Activated T-helper 1 cell treated with anti-CD3 and anti-CD28 coated beads, Interleukin-12 subunit alpha, Interleukin-12 subunit beta, Interleukin-2, Interleukin-4 antibody, amounts not matched to agents 30 ng/mL and 10 ng/mL and 1 ng/mL, durations not matched to agents 14 hours and 24 hours and 36 hours (primary cell): ENCODE data around the gene WDR81. TPM values are rescaled to one million over a fixed set of nuclear protein-coding genes. Genes with fewer than 3 reads are reported as not detected.
"Not testable (repeated sequence)": the region's sequence is repeated elsewhere in the genome, so short reads cannot be mapped to it uniquely, and the experiment has no call there.

ENCODE experiments used
- DNase-seq: peaks from one replicate; pipeline ENCODE4 v3.0.0; 2021; ENCODE audit warnings: low spot score
- H3K27ac Mint-ChIP-seq: one replicate; pipeline ENCODE4 v1.8.0; 2021; ENCODE audit warnings: mild to moderate bottlenecking, mixed read lengths
- H3K27me3 Mint-ChIP-seq: one replicate; pipeline ENCODE4 v1.8.0; 2022; ENCODE audit warnings: mild to moderate bottlenecking, moderate library complexity, mixed read lengths; ENCODE audit not compliant: insufficient read depth
- H3K36me3 Mint-ChIP-seq: one replicate; pipeline ENCODE4 v1.8.0; 2021; ENCODE audit warnings: low read depth, mixed read lengths
- H3K4me1 Mint-ChIP-seq: one replicate; pipeline ENCODE4 v1.8.0; 2021; ENCODE audit warnings: low read depth, mixed read lengths
- H3K4me3 Mint-ChIP-seq: one replicate; pipeline ENCODE4 v1.8.0; 2021; ENCODE audit warnings: mild to moderate bottlenecking, moderate library complexity, mixed read lengths
- H3K9me3 Mint-ChIP-seq: one replicate; pipeline ENCODE4 v1.8.0; 2021; ENCODE audit warnings: mixed read lengths
- intact Hi-C: fragments of 100-400 bp; cut with micrococcal nuclease; formaldehyde crosslinking; loops from one replicate; pipeline ENCODE4 v1.15.1; 2024
- total RNA-seq: library from RNA; stranded (reverse); gene quantifications from 2 replicates; pipeline ENCODE4 v1.2.3, GENCODE V29; 2022

The WDR81 gene
- total RNA-seq, 1 donor from 2014 or later, result 21.6 TPM

- Mint-ChIP-seq H3K27ac (no peak overlapping the region), H3K4me3 (no peak overlapping the region), H3K27me3 (peaks cover 32% of the 10 kb centered on the region), H3K9me3 (no peaks in the 10 kb centered on the region), H3K4me1 (peaks cover 9% of the 10 kb centered on the region), H3K36me3 (peaks cover 4% of the 10 kb centered on the region)
- intact Hi-C loops, result no loop called here
- DNase-seq, result no peak
Measured at GRCh38 chr17:1707107-1707506, 17.4 kb upstream of the WDR81 start.

DNA sequence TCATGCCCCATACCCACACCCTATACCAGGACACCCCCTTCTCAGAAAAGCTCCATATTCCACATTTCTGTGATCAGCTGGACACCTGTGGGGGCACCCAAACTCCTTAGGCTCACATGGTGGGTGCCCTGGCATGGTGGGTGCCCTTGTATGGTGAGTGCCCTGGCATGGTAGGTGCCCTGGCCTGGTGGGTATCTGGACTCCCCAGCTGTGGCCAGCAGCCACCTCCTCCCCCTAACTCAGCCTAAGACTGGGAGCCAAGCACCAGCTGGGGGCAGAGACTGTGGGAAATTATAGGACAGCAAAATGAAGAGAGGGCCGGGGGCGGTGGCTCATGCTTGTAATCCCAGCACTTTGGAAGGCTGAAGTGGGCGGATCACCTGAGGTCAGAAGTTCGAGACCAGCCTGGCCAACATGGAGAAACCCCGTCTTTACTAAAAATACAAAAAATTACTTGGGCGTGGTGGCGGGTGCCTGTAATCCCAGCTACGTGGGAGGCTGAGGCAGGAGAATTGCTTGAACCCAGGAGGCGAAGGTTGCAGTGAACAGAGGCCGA is 15.6 kb upstream of the WDR81 start:
- H3K4me1 Mint-ChIP-seq, H3K27ac Mint-ChIP-seq, H3K9me3 Mint-ChIP-seq, DNase-seq, intact Hi-C loops: not testable (repeated sequence)
- H3K27me3 Mint-ChIP-seq, result peaks cover 26% of the 10 kb centered on the region
- peaks cover 19% of the 10 kb centered on the region for H3K36me3 Mint-ChIP-seq
- H3K4me3 Mint-ChIP-seq, result peak overlapping the region; percentile 53

- Mint-ChIP-seq H3K27ac (no peak overlapping the region), H3K27me3 (peaks cover 23% of the 10 kb centered on the region), H3K9me3 (no peaks in the 10 kb centered on the region), H3K4me1 (peaks cover 9% of the 10 kb centered on the region), H3K36me3 (peaks cover 19% of the 10 kb centered on the region), H3K4me3 (peak overlapping the region; percentile 53)
- DNase-seq, result no peak
- intact Hi-C loops, result no loop called here
Measured at GRCh38 chr17:1709403-1709951, 15.0 kb upstream of the WDR81 start.

GRCh38 chr17:1709971-1710806 is 14.3 kb upstream of the WDR81 start, which contains the start of gene TLCD2:
Gene TLCD2 (minus strand): TSS chr17:1710377. CDS start chr17:1710242, 135 bp downstream.
- peak within 1 kb of the TSS; percentile 64 for H3K4me3 Mint-ChIP-seq
- H3K27ac Mint-ChIP-seq, result no peak within 1 kb of the TSS
- H3K4me1 Mint-ChIP-seq, result peaks cover 14% of the 10 kb centered on the region
- peaks cover 19% of the 10 kb centered on the region for H3K27me3 Mint-ChIP-seq
- no peak for DNase-seq
- intact Hi-C loops, result no loop called here
- peaks cover 19% of the 10 kb centered on the region for H3K36me3 Mint-ChIP-seq
- no peaks in the 10 kb centered on the region for H3K9me3 Mint-ChIP-seq

DNA sequence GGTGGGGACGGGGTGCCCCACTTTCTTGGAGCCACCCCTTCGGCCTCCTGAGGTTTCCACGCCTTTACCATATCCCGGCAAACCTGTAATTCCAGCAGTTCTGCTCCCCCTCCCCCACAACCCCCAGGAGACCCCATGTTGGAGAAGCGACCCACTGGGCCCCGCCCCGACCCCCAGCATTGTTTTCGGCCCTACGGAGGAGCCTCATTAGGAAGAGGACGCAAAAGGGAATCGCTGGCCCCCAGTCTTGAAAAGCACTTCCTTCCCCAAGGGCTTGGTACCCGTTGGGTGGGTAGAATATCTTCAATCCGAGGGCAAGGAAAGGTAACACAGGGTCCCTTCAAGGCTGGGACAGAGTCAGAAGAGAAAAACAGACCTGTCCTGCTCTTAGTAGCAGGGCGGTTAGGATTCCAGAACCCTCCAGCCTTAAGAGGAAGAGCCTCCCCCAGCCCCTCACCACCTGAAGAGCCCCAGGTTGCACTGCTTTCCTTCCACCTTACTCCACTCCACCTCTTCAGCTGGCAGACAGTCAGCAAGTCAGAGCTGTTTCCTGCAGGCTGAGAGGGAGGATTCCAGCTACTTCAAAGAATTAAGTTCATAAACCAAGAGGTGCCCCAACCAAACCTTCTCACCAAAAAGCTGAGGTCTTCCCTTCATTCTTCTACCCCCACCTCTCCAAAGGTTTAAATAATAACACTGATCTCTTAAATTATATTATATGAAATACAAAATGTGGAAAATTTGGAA is 13.5 kb upstream of the WDR81 start:
- Mint-ChIP-seq H3K27me3 (peaks cover 14% of the 10 kb centered on the region), H3K4me3 (peak overlapping the region; percentile 64), H3K4me1 (peaks cover 14% of the 10 kb centered on the region), H3K36me3 (peaks cover 19% of the 10 kb centered on the region), H3K27ac (no peak overlapping the region), H3K9me3 (no peaks in the 10 kb centered on the region)
- DNase-seq, result no peak
- intact Hi-C loops, result no loop called here

DNA sequence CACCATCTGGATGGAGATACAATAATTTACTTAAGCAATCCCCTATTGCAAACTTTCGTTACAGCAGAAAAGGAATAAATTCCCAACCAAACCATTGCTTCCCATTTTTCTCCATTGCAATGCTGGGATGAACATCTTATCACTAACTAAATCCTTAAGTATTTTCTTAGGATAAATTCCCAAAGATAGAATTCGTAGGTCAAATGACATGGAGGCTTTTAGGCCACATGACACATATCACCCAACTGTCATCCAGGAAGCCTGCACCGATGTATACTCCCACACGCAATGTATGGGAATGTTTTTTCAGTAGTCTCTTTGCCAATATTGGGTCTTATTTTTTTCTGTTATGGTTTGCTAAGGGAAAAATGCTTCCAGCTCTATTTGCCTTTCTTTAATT is 12.7 kb upstream of the WDR81 start:
- no peak overlapping the region for H3K4me3 Mint-ChIP-seq
- DNase-seq, result no peak
- peaks cover 19% of the 10 kb centered on the region for H3K36me3 Mint-ChIP-seq
- no peak overlapping the region for H3K27ac Mint-ChIP-seq
- H3K9me3 Mint-ChIP-seq, result no peaks in the 10 kb centered on the region
- intact Hi-C loops, result no loop called here
- peaks cover 14% of the 10 kb centered on the region for H3K4me1 Mint-ChIP-seq
- peaks cover 9% of the 10 kb centered on the region for H3K27me3 Mint-ChIP-seq

DNA sequence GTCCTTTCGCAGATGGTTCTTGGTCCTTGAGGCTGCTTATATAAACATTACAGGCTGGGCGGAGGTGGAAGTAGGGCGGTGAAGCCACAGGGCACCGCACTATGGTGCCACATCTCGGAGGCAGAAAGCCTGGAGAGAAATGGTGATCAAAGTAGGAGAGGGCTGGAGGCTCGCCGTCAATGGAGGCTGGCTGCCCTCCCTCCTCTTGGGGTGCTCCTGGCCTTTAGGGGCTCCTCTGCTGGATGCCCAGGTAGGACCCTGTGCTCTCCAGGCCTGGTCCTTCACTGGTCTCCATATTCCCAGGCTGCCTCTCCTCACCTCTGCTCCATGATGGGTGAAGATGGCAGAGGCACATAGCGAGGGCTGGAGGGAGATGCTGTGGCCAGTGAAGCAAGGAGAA is 12.2 kb upstream of the WDR81 start:
- intact Hi-C loops, result no loop called here
- no peak for DNase-seq
- Mint-ChIP-seq H3K9me3 (no peaks in the 10 kb centered on the region), H3K27ac (no peak overlapping the region), H3K27me3 (peaks cover 9% of the 10 kb centered on the region), H3K36me3 (peaks cover 19% of the 10 kb centered on the region), H3K4me1 (peaks cover 15% of the 10 kb centered on the region), H3K4me3 (peak overlapping the region; percentile 39)

GRCh38 chr17:1713160-1713877 is 11.2 kb upstream of the WDR81 start:
- Mint-ChIP-seq H3K4me1 (peaks cover 18% of the 10 kb centered on the region), H3K9me3 (no peaks in the 10 kb centered on the region), H3K36me3 (peaks cover 19% of the 10 kb centered on the region), H3K27ac (no peak overlapping the region), H3K27me3 (peaks cover 9% of the 10 kb centered on the region), H3K4me3 (peak overlapping the region; percentile 68)
- DNase-seq, result no peak
- intact Hi-C loops, result no loop called here

GRCh38 chr17:1713878-1714426 is 10.6 kb upstream of the WDR81 start:
- intact Hi-C loops, result no loop called here
- H3K27ac Mint-ChIP-seq, result no peak overlapping the region
- DNase-seq, result no peak
- H3K36me3 Mint-ChIP-seq, result peaks cover 19% of the 10 kb centered on the region
- peak overlapping the region; percentile 78 for H3K4me3 Mint-ChIP-seq
- peaks cover 7% of the 10 kb centered on the region for H3K27me3 Mint-ChIP-seq
- H3K9me3 Mint-ChIP-seq, result no peaks in the 10 kb centered on the region
- H3K4me1 Mint-ChIP-seq, result peaks cover 20% of the 10 kb centered on the region

DNA sequence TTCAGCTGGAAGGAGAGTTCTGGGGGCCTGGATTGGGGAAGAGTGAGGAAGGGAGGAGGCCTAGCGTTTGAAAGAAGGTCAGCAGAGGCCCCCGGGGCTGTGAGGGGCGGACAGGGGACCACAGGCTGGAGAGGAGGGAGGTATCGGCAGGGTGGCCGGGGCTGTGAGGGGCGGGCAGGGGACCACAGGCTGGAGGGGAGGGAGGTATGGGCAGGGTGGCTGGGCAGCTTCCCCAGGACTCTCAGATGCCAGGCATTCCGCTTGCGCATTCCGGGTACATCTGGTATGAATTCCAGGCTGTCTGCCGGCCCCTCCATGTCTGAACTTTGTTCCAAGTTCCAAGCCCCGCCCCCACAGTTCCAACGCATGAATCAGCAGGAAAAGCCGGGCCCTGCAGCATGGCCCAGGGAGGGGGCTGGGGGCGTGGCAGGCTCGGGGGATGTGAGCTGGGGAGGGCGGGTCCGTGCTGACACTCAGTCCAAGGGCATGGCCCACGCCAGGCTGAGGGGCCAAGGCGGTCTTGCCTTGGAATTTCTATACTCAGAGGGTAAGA is 10.0 kb upstream of the WDR81 start:
- no peak overlapping the region for H3K27ac Mint-ChIP-seq
- DNase-seq, result no peak
- H3K27me3 Mint-ChIP-seq, result peaks cover 6% of the 10 kb centered on the region
- no peaks in the 10 kb centered on the region for H3K9me3 Mint-ChIP-seq
- H3K4me3 Mint-ChIP-seq, result peak overlapping the region; percentile 83
- peaks cover 19% of the 10 kb centered on the region for H3K36me3 Mint-ChIP-seq
- intact Hi-C loops, result no loop called here
- H3K4me1 Mint-ChIP-seq, result peaks cover 20% of the 10 kb centered on the region

DNA sequence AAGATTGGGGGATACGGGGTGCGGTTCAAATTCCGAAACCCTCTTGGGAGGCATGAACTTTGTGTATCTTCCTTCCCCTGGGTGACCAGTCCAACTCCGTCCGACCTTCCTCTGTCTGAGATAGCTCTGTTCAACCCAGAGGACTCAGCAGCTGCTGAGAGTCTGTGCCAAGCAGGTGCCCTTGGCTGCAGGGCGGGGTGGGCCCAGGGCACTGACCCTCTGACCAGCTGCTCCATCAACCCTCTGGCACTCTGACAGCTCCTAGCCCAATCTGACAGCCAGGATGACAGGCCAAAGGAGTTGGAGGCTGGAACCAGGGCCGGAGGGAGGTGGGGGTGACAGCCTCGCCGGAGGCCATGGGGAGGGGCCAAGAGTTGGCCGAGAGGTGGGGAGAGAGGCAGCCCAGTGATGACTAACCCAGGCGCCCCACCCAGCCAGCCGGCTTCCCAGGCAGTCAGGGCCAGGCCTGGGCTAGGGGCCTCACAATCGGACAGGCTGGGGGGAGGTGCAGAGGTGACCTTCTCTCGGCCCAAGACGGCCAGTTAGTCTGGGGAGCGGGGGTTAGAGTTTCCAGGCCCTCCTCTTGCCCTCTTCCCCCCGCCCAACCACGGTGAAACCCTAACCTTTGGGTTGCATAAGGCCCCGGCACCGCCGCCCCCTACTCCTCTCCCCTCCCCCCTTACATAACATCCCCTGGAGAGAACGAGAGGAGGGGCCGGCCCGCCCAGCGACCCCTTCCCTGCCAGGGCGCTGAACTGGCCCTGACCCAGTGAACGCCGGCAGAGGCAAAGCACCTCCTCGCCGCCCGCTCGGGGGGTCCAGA is 9.3 kb upstream of the WDR81 start:
- H3K9me3 Mint-ChIP-seq, result no peaks in the 10 kb centered on the region
- DNase-seq, result peak; percentile 34
- peak overlapping the region; percentile 83 for H3K4me3 Mint-ChIP-seq
- peaks cover 6% of the 10 kb centered on the region for H3K27me3 Mint-ChIP-seq
- peaks cover 20% of the 10 kb centered on the region for H3K4me1 Mint-ChIP-seq
- no peak overlapping the region for H3K27ac Mint-ChIP-seq
- H3K36me3 Mint-ChIP-seq, result peaks cover 19% of the 10 kb centered on the region
- intact Hi-C loops, result loop anchor here (5.0 kb wide), 2 partner anchors 48 to 258 kb away; partner anchors contain the start of gene CRK
